ENCODE data around the gene C8B. TPM values are rescaled to one million over a fixed set of nuclear protein-coding genes. Genes with fewer than 3 reads are reported as not detected.

C8B gene
- total and polyA plus RNA-seq, 9 of the 15 experiments (the other 6 are each of a cell fraction or from before 2014, with no cell fraction given), result not detected

DNA sequence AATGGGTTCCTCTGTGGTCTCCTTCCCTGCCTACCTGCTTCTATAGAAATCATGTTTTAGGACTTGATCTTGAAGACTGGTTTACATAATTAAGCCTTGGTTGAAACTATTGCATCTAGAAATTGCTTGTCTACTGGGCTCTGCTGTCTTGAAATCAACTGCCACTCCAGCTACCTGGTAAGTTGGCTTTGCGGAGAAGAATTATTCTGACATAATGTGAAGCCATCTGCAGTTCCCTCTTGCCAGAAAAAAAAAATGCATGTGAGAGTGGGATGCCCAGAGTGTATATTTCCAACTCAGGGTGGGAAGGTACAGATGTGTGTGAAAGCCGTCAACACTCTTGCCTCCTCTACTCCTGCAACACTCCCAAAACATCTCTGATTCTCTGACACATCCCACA is 27.2 kb downstream of the C8B start:
- Histone ChIP-seq H3K4me1 (replicated peaks in 1 of 2; ENCODE audit: control insufficient read depth in 2 of 2, insufficient read depth in 2 of 2, low read length in 2 of 2) (no peaks in the 10 kb centered on the region), H3K27me3 (ENCODE audit: control insufficient read depth in 2 of 2, insufficient read depth in 2 of 2, low read length in 2 of 2) (no peaks in the 10 kb centered on the region), H3K9ac (ENCODE audit: insufficient read depth in 1 of 2, low read depth in 2 of 2, low read length in 2 of 2) (no peak overlapping the region), H3K4me3 (no peak overlapping the region), H2AFZ (ENCODE audit: low read depth, low read length) (no peak overlapping the region), H3K27ac (ENCODE audit: extremely low read depth, low read depth, low read length) (no peak overlapping the region), H3K4me2 (ENCODE audit: insufficient read depth, low read length) (no peak overlapping the region), H3K36me3 (ENCODE audit: control insufficient read depth, insufficient read depth, low read length) (no peaks in the 10 kb centered on the region), H3K9me1 (ENCODE audit: control insufficient read depth, insufficient read depth, low read length) (no peaks in the 10 kb centered on the region), H3K9me3 (replicated peaks; ENCODE audit: control insufficient read depth, insufficient read depth, low read depth, low read length) (no peaks in the 10 kb centered on the region), H4K20me1 (replicated peaks; ENCODE audit: control insufficient read depth, insufficient read depth, low read length) (no peaks in the 10 kb centered on the region), H3K79me2 (ENCODE audit: control insufficient read depth, insufficient read depth, low read length) (no peaks in the 10 kb centered on the region)
- in situ Hi-C loops (cut with MboI), result no loop called here
- intact Hi-C loops (cut with micrococcal nuclease), result no loop called here
- FAIRE-seq, result no peak
- POLR2A ChIA-PET, result no interaction called here
- TF ChIP-seq ZNF407 (IDR thresholded peaks at IDR 0.05; ENCODE audit: low read depth), result no peak
- no peak for TF ChIP-seq SIX5 (IDR thresholded peaks at IDR 0.05; ENCODE audit: borderline replicate concordance in 1 of 2, insufficient read depth in 1 of 2, low read depth in 1 of 2, low read length in 2 of 2)
- no peak for TF ChIP-seq MCM2 (IDR thresholded peaks at IDR 0.05; ENCODE audit: low read depth)
- TF ChIP-seq ZNF561 (CRISPR knock-in tag; conservative IDR thresholded peaks at IDR 0.05), result no peak
- TF ChIP-seq ZNF239 (CRISPR knock-in tag; IDR thresholded peaks at IDR 0.05), result no peak
- TF ChIP-seq SMAD3 (CRISPR knock-in tag; conservative IDR thresholded peaks at IDR 0.05), result no peak
- TF ChIP-seq MEIS2 (IDR thresholded peaks at IDR 0.05; ENCODE audit: partially characterized antibody), result no peak
- TF ChIP-seq TAF9B (IDR thresholded peaks at IDR 0.05; ENCODE audit: partially characterized antibody), result no peak
- no peak for TF ChIP-seq SMC3 (conservative IDR thresholded peaks at IDR 0.05; ENCODE audit: insufficient read depth, low read depth, low read length)
- TF ChIP-seq, protein P1, sequence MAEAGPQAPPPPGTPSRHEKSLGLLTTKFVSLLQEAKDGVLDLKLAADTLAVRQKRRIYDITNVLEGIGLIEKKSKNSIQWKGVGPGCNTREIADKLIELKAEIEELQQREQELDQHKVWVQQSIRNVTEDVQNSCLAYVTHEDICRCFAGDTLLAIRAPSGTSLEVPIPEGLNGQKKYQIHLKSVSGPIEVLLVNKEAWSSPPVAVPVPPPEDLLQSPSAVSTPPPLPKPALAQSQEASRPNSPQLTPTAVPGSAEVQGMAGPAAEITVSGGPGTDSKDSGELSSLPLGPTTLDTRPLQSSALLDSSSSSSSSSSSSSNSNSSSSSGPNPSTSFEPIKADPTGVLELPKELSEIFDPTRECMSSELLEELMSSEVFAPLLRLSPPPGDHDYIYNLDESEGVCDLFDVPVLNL (CRISPR knock-in tag; IDR thresholded peaks at IDR 0.05; ENCODE audit: low read depth), result no peak
- no peak for TF ChIP-seq L3MBTL2 (IDR thresholded peaks at IDR 0.05)
- no peak for TF ChIP-seq ZNF311 (CRISPR knock-in tag; IDR thresholded peaks at IDR 0.05)
- no peak for DNase-seq (ENCODE audit: extremely low read depth in 1 of 4, low spot score in 3 of 4)
- no TSS peak for BruUV-seq (replicated peaks)
- no peak for ATAC-seq
- WGBS (ENCODE audit: insufficient coverage, low coverage, missing lambda C conversion rate), result 8% methylated on average over 2 of the region's 2 CpGs
- CTCF ChIA-PET (ENCODE audit: low intra/inter-chr PET ratio), result no interaction called here
